Progenitor cell of endocrine pancreas (in vitro differentiated cells): ENCODE data around the gene INAFM2. TPM values are rescaled to one million over a fixed set of nuclear protein-coding genes. Genes with fewer than 3 reads are reported as not detected.

Experiments used
- DNase-seq: peaks from one replicate; pipeline ENCODE4 v3.0.0; 2021; ENCODE audit warnings: low spot score; ENCODE audit not compliant: unreplicated experiment
- H3K27ac Mint-ChIP-seq: 2 replicates; pipeline ENCODE4 v1.8.0; 2021; ENCODE audit warnings: mild to moderate bottlenecking, moderate library complexity, mixed read lengths
- H3K27me3 Mint-ChIP-seq: 2 replicates; pipeline ENCODE4 v1.8.0; 2021; ENCODE audit warnings: mixed read lengths
- H3K36me3 Mint-ChIP-seq: 2 replicates; pipeline ENCODE4 v1.8.0; 2022; ENCODE audit warnings: mixed read lengths; ENCODE audit not compliant: insufficient read depth
- H3K4me1 Mint-ChIP-seq: 2 replicates; pipeline ENCODE4 v1.8.0; 2021; ENCODE audit warnings: low read depth, mixed read lengths
- H3K4me3 Mint-ChIP-seq: 2 replicates; pipeline ENCODE4 v1.8.0; 2021; ENCODE audit warnings: low read depth, mild to moderate bottlenecking, moderate library complexity, mixed read lengths
- H3K9me3 Mint-ChIP-seq: 2 replicates; pipeline ENCODE4 v1.8.0; 2021; ENCODE audit warnings: low read depth, mixed read lengths
- total RNA-seq: library from RNA; stranded (reverse); gene quantifications from 2 replicates; pipeline ENCODE4 v1.2.1, GENCODE V29; 2021
- TF ChIP-seq, protein P1 (sequence below): fragments of 200-600 bp; sonication (generic); IDR thresholded peaks from one replicate; pipeline ENCODE4 v1.5.0; 2021; ENCODE audit warnings: antibody characterized with exemption, mild to moderate bottlenecking; ENCODE audit not compliant: unreplicated experiment

The INAFM2 gene
- total RNA-seq, 1 donor from 2014 or later = 14.9 TPM

GRCh38 chr15:40281801-40282146, 41.7 kb upstream of the INAFM2 start:
- TF ChIP-seq, protein P1, sequence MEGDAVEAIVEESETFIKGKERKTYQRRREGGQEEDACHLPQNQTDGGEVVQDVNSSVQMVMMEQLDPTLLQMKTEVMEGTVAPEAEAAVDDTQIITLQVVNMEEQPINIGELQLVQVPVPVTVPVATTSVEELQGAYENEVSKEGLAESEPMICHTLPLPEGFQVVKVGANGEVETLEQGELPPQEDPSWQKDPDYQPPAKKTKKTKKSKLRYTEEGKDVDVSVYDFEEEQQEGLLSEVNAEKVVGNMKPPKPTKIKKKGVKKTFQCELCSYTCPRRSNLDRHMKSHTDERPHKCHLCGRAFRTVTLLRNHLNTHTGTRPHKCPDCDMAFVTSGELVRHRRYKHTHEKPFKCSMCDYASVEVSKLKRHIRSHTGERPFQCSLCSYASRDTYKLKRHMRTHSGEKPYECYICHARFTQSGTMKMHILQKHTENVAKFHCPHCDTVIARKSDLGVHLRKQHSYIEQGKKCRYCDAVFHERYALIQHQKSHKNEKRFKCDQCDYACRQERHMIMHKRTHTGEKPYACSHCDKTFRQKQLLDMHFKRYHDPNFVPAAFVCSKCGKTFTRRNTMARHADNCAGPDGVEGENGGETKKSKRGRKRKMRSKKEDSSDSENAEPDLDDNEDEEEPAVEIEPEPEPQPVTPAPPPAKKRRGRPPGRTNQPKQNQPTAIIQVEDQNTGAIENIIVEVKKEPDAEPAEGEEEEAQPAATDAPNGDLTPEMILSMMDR = no peak
- H3K4me3 Mint-ChIP-seq = no peak overlapping the region
- H3K27me3 Mint-ChIP-seq = peaks cover 63% of the 10 kb centered on the region
- peaks cover 12% of the 10 kb centered on the region for H3K4me1 Mint-ChIP-seq
- no peak for DNase-seq
- H3K27ac Mint-ChIP-seq = no peak overlapping the region
- H3K9me3 Mint-ChIP-seq = no peaks in the 10 kb centered on the region
- no peaks in the 10 kb centered on the region for H3K36me3 Mint-ChIP-seq

- H3K4me3 Mint-ChIP-seq = no peak overlapping the region
- H3K9me3 Mint-ChIP-seq = no peaks in the 10 kb centered on the region
- peaks cover 12% of the 10 kb centered on the region for H3K4me1 Mint-ChIP-seq
- no peak overlapping the region for H3K27ac Mint-ChIP-seq
- TF ChIP-seq, protein P1 = peak; percentile 39
- H3K36me3 Mint-ChIP-seq = no peaks in the 10 kb centered on the region
- H3K27me3 Mint-ChIP-seq = peaks cover 69% of the 10 kb centered on the region
- DNase-seq = peak; percentile 62
Measured at GRCh38 chr15:40282147-40282868, 41.2 kb upstream of the INAFM2 start.

DNA sequence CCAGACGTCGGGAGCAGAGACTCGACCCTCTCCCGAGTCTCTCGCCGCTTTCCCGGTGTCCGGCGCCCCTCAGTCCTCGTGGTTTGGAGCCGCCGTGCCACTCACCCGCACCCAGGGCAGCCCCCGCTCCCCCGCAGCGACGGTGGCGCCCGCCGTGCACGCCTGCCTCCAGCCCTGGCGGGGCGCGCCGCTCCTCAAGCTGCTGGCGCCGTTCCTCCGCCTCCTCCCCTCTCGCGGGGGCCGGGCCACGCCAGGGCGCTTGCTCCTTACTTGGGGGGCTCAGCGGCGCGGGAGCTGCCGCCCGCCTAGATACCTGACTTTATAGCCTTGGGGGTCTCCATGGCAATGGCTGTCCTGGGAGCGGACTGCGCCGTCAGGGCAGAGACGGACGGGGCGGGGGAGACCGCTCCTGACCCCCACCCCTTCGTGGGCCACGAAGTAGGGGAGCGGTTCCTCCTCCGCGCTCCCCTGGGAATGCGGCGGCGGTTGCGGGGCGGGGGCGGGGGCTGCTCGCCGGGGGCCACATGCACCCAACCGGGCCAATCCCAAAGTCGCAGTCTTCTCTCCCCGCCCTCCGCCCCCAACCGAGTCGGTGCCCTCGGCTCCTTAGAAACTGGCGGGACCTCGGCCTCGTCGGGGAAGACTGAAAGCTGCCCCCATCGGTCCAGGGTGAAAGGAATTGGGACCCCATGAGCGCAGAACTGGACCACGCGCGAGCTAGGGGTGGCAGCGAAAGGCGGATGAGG, 40.5 kb upstream of the INAFM2 start, which contains the start of gene ANKRD63:
Gene ANKRD63 (minus strand): TSS at position 196 of the 746 bp plus-strand sequence. CDS start 478 bp downstream, outside the sequence.
- no peaks in the 10 kb centered on the region for H3K9me3 Mint-ChIP-seq
- H3K27me3 Mint-ChIP-seq = peaks cover 74% of the 10 kb centered on the region
- no peaks in the 10 kb centered on the region for H3K36me3 Mint-ChIP-seq
- DNase-seq = no peak
- H3K27ac Mint-ChIP-seq = no peak within 1 kb of the TSS
- peak within 1 kb of the TSS; percentile 44 for H3K4me3 Mint-ChIP-seq
- H3K4me1 Mint-ChIP-seq = peaks cover 12% of the 10 kb centered on the region
- TF ChIP-seq, protein P1 = no peak

- Mint-ChIP-seq H3K27me3 (peaks cover 73% of the 10 kb centered on the region), H3K4me1 (peaks cover 6% of the 10 kb centered on the region)
Measured at GRCh38 chr15:40283615-40284300, 39.7 kb upstream of the INAFM2 start.

More at GRCh38 chr15:40283615-40284300, 39.7 kb upstream of the INAFM2 start:
- Mint-ChIP-seq H3K36me3 (no peaks in the 10 kb centered on the region), H3K27ac (no peak overlapping the region), H3K4me3 (peak overlapping the region; percentile 44), H3K9me3 (no peaks in the 10 kb centered on the region)
- DNase-seq = no peak
- TF ChIP-seq, protein P1 = no peak
